Activated CD8-positive, alpha-beta T cell treated with anti-CD3 and anti-CD28 coated beads for 36 hours (primary cell): ENCODE data around the gene BRINP3. TPM values are rescaled to one million over a fixed set of nuclear protein-coding genes. Genes with fewer than 3 reads are reported as not detected.

Experiments
- ATAC-seq: fragments of 200-7000 bp; cut with Tn5 transposase; one replicate; pipeline ENCODE4 v1.10.0; 2021; ENCODE audit warnings: mild to moderate bottlenecking, moderate library complexity
- CTCF ChIA-PET: fragments of 350-600 bp; sonication (Branson Sonifier 250); formaldehyde crosslinking; loops from one replicate; lab custom pipeline; 2021; ENCODE audit warnings: antibody characterized with exemption; lab: Charles Lee
- POLR2A ChIA-PET: fragments of 350-600 bp; sonication (Branson Sonifier 250); formaldehyde crosslinking; loops from one replicate; lab custom pipeline; 2021; ENCODE audit warnings: antibody characterized with exemption; lab: Charles Lee
- DNase-seq: peaks from one replicate; pipeline ENCODE4 v3.0.0-alpha.2; 2020
- H3K27ac Mint-ChIP-seq: one replicate; pipeline ENCODE4 v1.8.0; 2021; ENCODE audit warnings: mild to moderate bottlenecking, mixed read lengths
- H3K27me3 Mint-ChIP-seq: one replicate; pipeline ENCODE4 v1.8.0; 2021; ENCODE audit warnings: mixed read lengths
- H3K36me3 Mint-ChIP-seq: one replicate; pipeline ENCODE4 v1.8.0; 2021; ENCODE audit warnings: low read depth, mixed read lengths
- H3K4me1 Mint-ChIP-seq: one replicate; pipeline ENCODE4 v1.8.0; 2021; ENCODE audit warnings: low read depth, mixed read lengths
- H3K4me3 Mint-ChIP-seq: one replicate; pipeline ENCODE4 v1.8.0; 2021; ENCODE audit warnings: mild to moderate bottlenecking, moderate library complexity, mixed read lengths
- H3K9me3 Mint-ChIP-seq: one replicate; pipeline ENCODE4 v1.8.0; 2021; ENCODE audit warnings: mixed read lengths
- intact Hi-C: fragments of 100-400 bp; cut with micrococcal nuclease; formaldehyde crosslinking; loops from one replicate; pipeline ENCODE4 v1.10.0; 2022
- total RNA-seq, 2 experiments: library from RNA; stranded (reverse); gene quantifications; one replicate each; pipeline ENCODE4 v1.2.3, GENCODE V29; 2021
- TF ChIP-seq, protein P1 (sequence below): fragments of 200-600 bp; IDR thresholded peaks from one replicate; pipeline ENCODE4 v1.8.0; 2022; ENCODE audit warnings: antibody characterized with exemption, mild to moderate bottlenecking

BRINP3 gene
- total RNA-seq, 2 experiments from 2014 or later, result not detected

DNA sequence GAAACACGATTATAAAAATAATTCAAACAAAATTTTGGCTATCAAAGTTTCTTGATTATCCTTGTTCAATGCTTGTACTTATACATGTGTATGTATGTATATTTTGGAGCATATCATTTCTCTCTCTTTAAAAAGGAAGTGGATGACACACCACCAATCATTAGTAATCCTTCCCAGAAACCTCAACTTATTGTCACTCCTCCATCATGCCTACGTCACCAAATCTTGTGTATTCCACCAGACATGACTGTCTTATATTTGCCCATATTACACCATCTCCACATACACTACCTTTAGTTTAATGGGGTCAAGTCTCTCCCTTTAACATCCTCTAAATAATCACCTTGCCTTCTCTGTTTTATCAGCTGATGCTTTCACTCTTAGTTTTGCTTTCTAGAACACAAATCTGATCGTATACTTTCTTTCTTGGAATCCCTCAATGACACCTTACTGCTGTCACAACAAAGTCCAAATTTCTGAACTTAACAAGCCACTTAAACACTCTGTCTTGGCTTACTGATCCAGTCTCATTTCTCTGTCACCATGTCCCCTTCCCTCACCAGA is 124.0 kb downstream of the BRINP3 start:
- Mint-ChIP-seq H3K27me3 (no peaks in the 10 kb centered on the region), H3K9me3 (peaks cover 3% of the 10 kb centered on the region), H3K27ac (no peak overlapping the region), H3K4me3 (no peak overlapping the region), H3K4me1 (no peaks in the 10 kb centered on the region), H3K36me3 (no peaks in the 10 kb centered on the region)
- POLR2A ChIA-PET, result no interaction called here
- DNase-seq (no peak), ATAC-seq (no peak)
- intact Hi-C loops, result no loop called here
- CTCF ChIA-PET, result no interaction called here
- TF ChIP-seq, protein P1, sequence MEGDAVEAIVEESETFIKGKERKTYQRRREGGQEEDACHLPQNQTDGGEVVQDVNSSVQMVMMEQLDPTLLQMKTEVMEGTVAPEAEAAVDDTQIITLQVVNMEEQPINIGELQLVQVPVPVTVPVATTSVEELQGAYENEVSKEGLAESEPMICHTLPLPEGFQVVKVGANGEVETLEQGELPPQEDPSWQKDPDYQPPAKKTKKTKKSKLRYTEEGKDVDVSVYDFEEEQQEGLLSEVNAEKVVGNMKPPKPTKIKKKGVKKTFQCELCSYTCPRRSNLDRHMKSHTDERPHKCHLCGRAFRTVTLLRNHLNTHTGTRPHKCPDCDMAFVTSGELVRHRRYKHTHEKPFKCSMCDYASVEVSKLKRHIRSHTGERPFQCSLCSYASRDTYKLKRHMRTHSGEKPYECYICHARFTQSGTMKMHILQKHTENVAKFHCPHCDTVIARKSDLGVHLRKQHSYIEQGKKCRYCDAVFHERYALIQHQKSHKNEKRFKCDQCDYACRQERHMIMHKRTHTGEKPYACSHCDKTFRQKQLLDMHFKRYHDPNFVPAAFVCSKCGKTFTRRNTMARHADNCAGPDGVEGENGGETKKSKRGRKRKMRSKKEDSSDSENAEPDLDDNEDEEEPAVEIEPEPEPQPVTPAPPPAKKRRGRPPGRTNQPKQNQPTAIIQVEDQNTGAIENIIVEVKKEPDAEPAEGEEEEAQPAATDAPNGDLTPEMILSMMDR, result no peak

GRCh38 chr1:190344454-190344853 is 133.2 kb downstream of the BRINP3 start:
- Mint-ChIP-seq H3K4me3 (no peak overlapping the region), H3K9me3 (no peaks in the 10 kb centered on the region), H3K27ac (no peak overlapping the region), H3K36me3 (no peaks in the 10 kb centered on the region), H3K27me3 (no peaks in the 10 kb centered on the region), H3K4me1 (no peaks in the 10 kb centered on the region)
- TF ChIP-seq, protein P1, result no peak
- ChIA-PET CTCF (no interaction called here), POLR2A (no interaction called here)
- DNase-seq (no peak), ATAC-seq (no peak)
- intact Hi-C loops, result no loop called here

- DNase-seq (no peak), ATAC-seq (no peak)
- intact Hi-C loops, result no loop called here
- ChIA-PET CTCF (no interaction called here), POLR2A (no interaction called here)
- Mint-ChIP-seq H3K27me3 (no peaks in the 10 kb centered on the region), H3K9me3 (peaks cover 7% of the 10 kb centered on the region), H3K4me1 (no peaks in the 10 kb centered on the region), H3K27ac (no peak overlapping the region), H3K4me3 (no peak overlapping the region), H3K36me3 (no peaks in the 10 kb centered on the region)
- TF ChIP-seq, protein P1, result no peak
These were observed 138.8 kb downstream of the BRINP3 start for GRCh38 chr1:190338829-190339228.

- no peaks in the 10 kb centered on the region for H3K36me3 Mint-ChIP-seq
- H3K9me3 Mint-ChIP-seq, result peaks cover 18% of the 10 kb centered on the region
- H3K4me1 Mint-ChIP-seq, result no peaks in the 10 kb centered on the region
- no peak overlapping the region for H3K4me3 Mint-ChIP-seq
- POLR2A ChIA-PET, result no interaction called here
- ATAC-seq (no peak), DNase-seq (no peak)
- intact Hi-C loops, result no loop called here
- TF ChIP-seq, protein P1, result no peak
- CTCF ChIA-PET, result no interaction called here
- no peaks in the 10 kb centered on the region for H3K27me3 Mint-ChIP-seq
- no peak overlapping the region for H3K27ac Mint-ChIP-seq
These were observed 148.8 kb downstream of the BRINP3 start for GRCh38 chr1:190328871-190329270.

- POLR2A ChIA-PET, result no interaction called here
- TF ChIP-seq, protein P1, result no peak
- Mint-ChIP-seq H3K9me3 (peaks cover 18% of the 10 kb centered on the region), H3K36me3 (no peaks in the 10 kb centered on the region), H3K27ac (no peak overlapping the region), H3K27me3 (no peaks in the 10 kb centered on the region), H3K4me3 (no peak overlapping the region), H3K4me1 (no peaks in the 10 kb centered on the region)
- CTCF ChIA-PET, result no interaction called here
- DNase-seq (no peak), ATAC-seq (no peak)
- intact Hi-C loops, result no loop called here
These were observed 149.3 kb downstream of the BRINP3 start for GRCh38 chr1:190328361-190328760.
